ENCODE measurements around the gene OTUB2. TPM values are rescaled to one million over a fixed set of nuclear protein-coding genes. Genes with fewer than 3 reads are reported as not detected.
A peak's percentile ranks its signal among the peaks of the same experiment; 100 is the strongest.
"Not testable (repeated sequence)": the region's sequence is repeated elsewhere in the genome, so short reads cannot be mapped to it uniquely, and the experiment has no call there.

OTUB2 gene
- polyA plus RNA-seq, 3 donors from 2014 or later = 0.22 to 0.33 TPM; not detected in 1

DNA sequence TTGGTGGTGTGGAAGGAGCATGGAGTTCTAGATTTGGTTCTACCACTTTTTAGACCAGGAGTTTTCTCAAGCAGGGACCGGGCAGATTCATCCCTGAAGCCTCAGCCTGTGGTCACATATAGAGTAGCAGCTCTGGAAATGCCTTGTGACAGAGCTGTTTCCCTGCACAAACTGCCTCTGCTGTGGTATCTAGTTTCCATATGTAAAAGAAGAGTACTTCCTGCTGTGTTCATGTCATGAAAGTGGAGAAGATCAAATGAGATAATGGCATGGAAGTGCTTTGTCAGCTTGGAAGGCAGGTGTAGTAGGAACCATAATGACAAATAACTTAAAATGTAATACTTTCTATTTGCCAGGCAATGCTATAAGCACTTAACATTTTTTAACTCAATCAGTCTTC, 26.1 kb downstream of the OTUB2 start:
- H3K36me3 Mint-ChIP-seq = peaks cover 35 to 67% (median 59%) of the 10 kb centered on the region in 3 donors
- no peak overlapping the region for H3K4me3 Mint-ChIP-seq
- peaks cover 28 to 34% of the 10 kb centered on the region in 2 donors for H3K4me1 Mint-ChIP-seq
- peaks cover 2 to 8% (median 7%) of the 10 kb centered on the region in 3 donors for H3K27me3 Mint-ChIP-seq (ENCODE audit: low read depth in 3 of 3)
- no peak for DNase-seq
- peak overlapping the region in 3 of 6 donors; percentile 6 to 72 (median 50) for H3K27ac Mint-ChIP-seq
- no peaks in the 10 kb centered on the region for H3K9me3 Mint-ChIP-seq

DNA sequence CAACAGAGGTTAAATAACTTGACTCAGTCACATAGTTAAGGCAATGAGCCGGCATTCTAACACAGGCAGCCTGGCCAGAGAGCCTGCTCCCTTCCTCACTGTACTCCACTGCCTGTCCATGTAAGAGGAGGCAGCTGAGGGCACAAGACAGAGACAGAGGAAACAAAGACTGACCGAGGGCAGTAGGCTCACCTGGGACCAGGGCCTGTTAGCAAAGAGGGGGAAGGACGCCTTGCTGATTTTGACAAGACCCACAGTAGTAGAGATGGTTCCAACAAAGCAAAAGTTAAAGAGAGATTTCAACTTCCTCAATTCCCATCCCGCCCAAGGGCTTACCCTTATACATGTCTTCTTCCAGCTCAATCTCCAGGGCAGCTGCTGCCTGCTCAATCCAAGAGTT, 26.5 kb downstream of the OTUB2 start:
- H3K27ac Mint-ChIP-seq = peak overlapping the region in 2 of 6 donors; percentile 50 to 72
- peaks cover 2 to 8% (median 7%) of the 10 kb centered on the region in 3 donors for H3K27me3 Mint-ChIP-seq (ENCODE audit: low read depth in 3 of 3)
- DNase-seq = no peak
- H3K36me3 Mint-ChIP-seq = peaks cover 35 to 67% (median 59%) of the 10 kb centered on the region in 3 donors
- H3K4me3 Mint-ChIP-seq = no peak overlapping the region
- peaks cover 33 to 39% of the 10 kb centered on the region in 2 donors for H3K4me1 Mint-ChIP-seq
- H3K9me3 Mint-ChIP-seq = no peaks in the 10 kb centered on the region

- peak overlapping the region in 3 of 6 donors; percentile 41 to 80 (median 58) for H3K27ac Mint-ChIP-seq
- H3K27me3 Mint-ChIP-seq (ENCODE audit: low read depth in 3 of 3) = peaks cover 2 to 8% (median 7%) of the 10 kb centered on the region in 3 donors
- H3K4me1 Mint-ChIP-seq = peaks cover 48 to 56% of the 10 kb centered on the region in 2 donors
- peaks cover 28 to 59% (median 58%) of the 10 kb centered on the region in 3 donors for H3K36me3 Mint-ChIP-seq
- no peak overlapping the region for H3K4me3 Mint-ChIP-seq
- DNase-seq = no peak
- no peaks in the 10 kb centered on the region for H3K9me3 Mint-ChIP-seq
Observed at GRCh38 chr14:94054401-94054800, 28.3 kb downstream of the OTUB2 start.

GRCh38 chr14:94054936-94055335, 28.8 kb downstream of the OTUB2 start:
- Mint-ChIP-seq H3K27ac (peak overlapping the region; percentile 26 to 90 (median 69)), H3K9me3 (no peaks in the 10 kb centered on the region), H3K4me3 (no peak overlapping the region), H3K27me3 (ENCODE audit: low read depth in 3 of 3) (peaks cover 2 to 8% (median 7%) of the 10 kb centered on the region in 3 donors), H3K4me1 (peaks cover 48 to 57% of the 10 kb centered on the region in 2 donors), H3K36me3 (peaks cover 26 to 60% (median 56%) of the 10 kb centered on the region in 3 donors)
- DNase-seq = no peak

- H3K36me3 Mint-ChIP-seq = peaks cover 28 to 58% (median 56%) of the 10 kb centered on the region in 3 donors
- H3K4me1 Mint-ChIP-seq = peaks cover 50 to 62% of the 10 kb centered on the region in 2 donors
- peak; percentile 62 to 69 (median 65) for DNase-seq
- H3K27me3 Mint-ChIP-seq (ENCODE audit: low read depth in 3 of 3) = peaks cover 2 to 10% (median 10%) of the 10 kb centered on the region in 3 donors
- no peaks in the 10 kb centered on the region for H3K9me3 Mint-ChIP-seq
- peak overlapping the region; percentile 78 to 93 (median 86) for H3K27ac Mint-ChIP-seq
- peak overlapping the region; percentile 58 to 79 (median 73) for H3K4me3 Mint-ChIP-seq
Observed at GRCh38 chr14:94056579-94057308, 30.6 kb downstream of the OTUB2 start.

DNA sequence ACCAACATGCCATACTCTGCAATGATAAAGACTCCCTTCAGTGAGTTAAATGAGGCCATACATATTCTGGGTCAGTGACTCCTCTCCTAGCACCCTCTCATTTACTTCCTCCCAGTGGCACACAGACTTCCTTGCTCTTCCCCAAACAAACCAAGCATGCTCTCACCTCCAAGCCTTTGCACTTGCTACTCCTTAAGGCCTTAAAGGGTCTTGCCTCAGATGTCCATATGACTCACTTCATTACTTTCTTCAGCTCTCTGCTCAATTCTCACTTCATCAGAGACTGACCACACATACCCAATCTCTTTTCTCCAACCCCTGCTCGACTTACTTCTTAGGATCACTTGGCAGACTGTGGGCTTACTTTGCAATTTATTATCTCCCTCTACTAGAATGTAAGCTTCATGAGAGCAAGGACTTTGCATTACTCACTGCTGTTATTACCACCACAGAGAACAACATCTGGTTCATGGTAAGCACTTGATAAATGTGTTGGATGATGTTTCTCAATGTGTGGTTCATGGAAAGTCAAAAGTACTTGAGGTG, 32.1 kb downstream of the OTUB2 start:
- Mint-ChIP-seq H3K36me3 (peaks cover 28 to 54% (median 50%) of the 10 kb centered on the region in 3 donors), H3K4me1 (peaks cover 54 to 74% of the 10 kb centered on the region in 2 donors), H3K9me3 (no peaks in the 10 kb centered on the region), H3K4me3 (peak overlapping the region; percentile 12 to 69 (median 54)), H3K27ac (peak overlapping the region; percentile 68 to 93 (median 83)), H3K27me3 (ENCODE audit: low read depth in 3 of 3) (peaks cover 0 to 9% (median 5%) of the 10 kb centered on the region in 3 donors)
- DNase-seq = no peak

DNA sequence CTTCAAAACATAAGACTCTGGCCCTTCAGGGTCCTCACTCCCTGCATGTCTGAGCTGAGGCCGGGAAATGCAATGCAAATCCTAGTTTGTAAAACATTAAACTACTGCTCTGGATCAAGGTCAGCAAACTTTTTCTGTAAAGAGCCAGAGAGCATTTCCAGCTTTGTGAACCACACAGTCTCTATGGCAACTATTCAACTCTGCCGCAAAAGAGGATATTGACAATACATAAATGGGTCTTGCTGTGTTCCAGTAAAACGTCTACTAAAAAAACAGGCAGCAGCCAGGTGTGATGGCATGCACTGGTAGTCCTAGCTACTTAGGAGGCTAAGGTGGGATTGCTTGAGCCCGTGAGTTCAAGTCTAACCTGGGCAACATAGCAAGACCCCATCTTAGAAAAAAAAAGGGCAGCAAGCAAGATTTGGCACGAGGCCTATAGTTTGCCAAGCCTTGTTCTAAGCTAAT, 32.6 kb downstream of the OTUB2 start:
- peaks cover 0 to 9% (median 5%) of the 10 kb centered on the region in 3 donors for H3K27me3 Mint-ChIP-seq (ENCODE audit: low read depth in 3 of 3)
- DNase-seq = no peak
- H3K4me3 Mint-ChIP-seq = no peak overlapping the region
- peaks cover 28 to 54% (median 50%) of the 10 kb centered on the region in 3 donors for H3K36me3 Mint-ChIP-seq
- H3K4me1 Mint-ChIP-seq = peaks cover 55 to 78% of the 10 kb centered on the region in 2 donors
- H3K27ac Mint-ChIP-seq = peak overlapping the region in 4 of 6 donors; percentile 68 to 87 (median 83)
- H3K9me3 Mint-ChIP-seq = no peaks in the 10 kb centered on the region

DNA sequence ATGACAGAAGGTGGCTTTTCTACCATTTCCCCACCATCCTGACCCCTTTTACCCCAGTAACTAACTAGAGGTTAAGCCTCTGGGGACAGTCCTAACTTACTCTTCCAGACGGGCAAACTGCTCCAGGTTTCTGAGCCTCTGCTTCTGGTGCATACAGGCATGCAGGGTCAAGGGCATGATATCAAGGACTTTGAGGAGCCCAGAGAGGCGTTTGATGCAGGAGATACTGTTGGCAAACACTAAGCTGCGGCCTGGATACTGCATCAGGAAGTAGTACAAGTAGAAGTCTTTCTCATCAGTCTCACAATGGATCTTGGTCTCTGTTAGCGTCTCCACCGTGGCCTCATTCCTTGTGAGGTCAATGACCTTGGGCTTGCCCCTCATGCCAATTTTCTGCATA, 33.9 kb downstream of the OTUB2 start:
- no peak overlapping the region for H3K4me3 Mint-ChIP-seq
- DNase-seq = no peak
- no peaks in the 10 kb centered on the region for H3K9me3 Mint-ChIP-seq
- peak overlapping the region in 1 of 6 donors; percentile 19 for H3K27ac Mint-ChIP-seq
- H3K27me3 Mint-ChIP-seq (ENCODE audit: low read depth in 3 of 3) = peaks cover 0 to 7% (median 6%) of the 10 kb centered on the region in 3 donors
- H3K4me1 Mint-ChIP-seq = peaks cover 52 to 77% of the 10 kb centered on the region in 2 donors
- peaks cover 16 to 41% (median 38%) of the 10 kb centered on the region in 3 donors for H3K36me3 Mint-ChIP-seq

- Mint-ChIP-seq H3K27me3 (ENCODE audit: low read depth in 3 of 3) (peaks cover 0 to 9% (median 4%) of the 10 kb centered on the region in 3 donors), H3K36me3 (peaks cover 12 to 26% (median 22%) of the 10 kb centered on the region in 3 donors), H3K27ac (no peak overlapping the region), H3K4me1 (peaks cover 53 to 77% of the 10 kb centered on the region in 2 donors), H3K4me3 (no peak overlapping the region), H3K9me3 (no peaks in the 10 kb centered on the region)
- DNase-seq = no peak
Observed at GRCh38 chr14:94062344-94062940, 36.3 kb downstream of the OTUB2 start.

GRCh38 chr14:94066089-94066676, 40.0 kb downstream of the OTUB2 start:
- Mint-ChIP-seq H3K4me1 (peaks cover 70 to 90% of the 10 kb centered on the region in 2 donors), H3K9me3 (peaks cover 0 to 2% (median 0%) of the 10 kb centered on the region in 6 donors), H3K27me3 (ENCODE audit: low read depth in 3 of 3) (peaks cover 0 to 6% (median 3%) of the 10 kb centered on the region in 3 donors), H3K4me3 (no peak overlapping the region), H3K27ac (peak overlapping the region in 1 of 6 donors; percentile 27), H3K36me3 (peaks cover 14 to 22% (median 17%) of the 10 kb centered on the region in 3 donors)
- no peak for DNase-seq

DNA sequence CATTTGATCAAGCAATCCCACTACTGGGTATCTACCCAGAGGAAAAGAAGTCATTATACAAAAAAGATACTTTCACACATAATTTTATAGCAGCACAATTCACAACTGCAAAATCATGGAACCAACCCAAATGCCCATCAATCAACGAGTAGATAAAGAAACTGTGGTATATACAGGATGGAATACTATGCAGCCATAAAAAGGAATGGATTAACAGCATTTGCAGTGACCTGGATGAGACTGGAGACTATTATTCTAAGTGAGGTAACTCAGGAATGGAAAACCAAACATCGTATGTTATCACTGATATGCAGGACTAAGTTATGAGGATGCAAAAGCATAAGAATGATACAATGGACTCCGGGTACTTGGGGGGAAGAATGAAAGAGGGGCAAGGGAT, 45.9 kb downstream of the OTUB2 start:
- H3K36me3 Mint-ChIP-seq = peaks cover 26 to 37% (median 37%) of the 10 kb centered on the region in 3 donors
- H3K9me3 Mint-ChIP-seq = peaks cover 6 to 16% (median 12%) of the 10 kb centered on the region in 6 donors
- peak overlapping the region in 2 of 5 donors; percentile 8 to 20 for H3K4me3 Mint-ChIP-seq
- not testable (repeated sequence) for DNase-seq; H3K27me3 Mint-ChIP-seq (ENCODE audit: low read depth in 3 of 3); H3K27ac Mint-ChIP-seq
- H3K4me1 Mint-ChIP-seq = peaks cover 76 to 90% of the 10 kb centered on the region in 2 donors

GRCh38 chr14:94074534-94074933, 48.4 kb downstream of the OTUB2 start:
- peaks cover 43 to 50% (median 48%) of the 10 kb centered on the region in 3 donors for H3K36me3 Mint-ChIP-seq
- peak overlapping the region in 3 of 5 donors; percentile 2 to 42 (median 19) for H3K4me3 Mint-ChIP-seq
- H3K4me1 Mint-ChIP-seq = peaks cover 76 to 90% of the 10 kb centered on the region in 2 donors
- H3K27me3 Mint-ChIP-seq (ENCODE audit: low read depth in 3 of 3) = no peaks in the 10 kb centered on the region
- peak overlapping the region in 3 of 6 donors; percentile 19 to 65 (median 28) for H3K27ac Mint-ChIP-seq
- no peak for DNase-seq
- peaks cover 6 to 16% (median 12%) of the 10 kb centered on the region in 6 donors for H3K9me3 Mint-ChIP-seq

DNA sequence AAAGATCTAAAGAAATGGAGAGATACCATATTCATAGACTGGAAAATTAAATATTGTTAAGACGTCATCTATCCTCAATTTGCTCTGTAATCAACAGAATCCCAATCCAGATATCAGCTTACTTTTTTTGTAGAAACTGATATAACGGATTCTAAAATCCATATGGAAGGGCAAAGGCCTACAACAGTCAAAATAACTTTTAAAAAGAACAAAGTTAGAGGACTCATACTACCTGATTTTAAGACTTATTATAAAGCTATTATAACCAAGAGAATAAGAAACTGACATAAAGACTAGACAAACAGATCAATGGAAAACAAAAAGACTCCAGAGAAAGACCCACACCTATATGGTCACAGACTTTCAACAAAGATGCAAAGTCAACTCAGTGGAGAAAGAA, 48.9 kb downstream of the OTUB2 start:
- peaks cover 6 to 16% (median 12%) of the 10 kb centered on the region in 6 donors for H3K9me3 Mint-ChIP-seq
- H3K27me3 Mint-ChIP-seq (ENCODE audit: low read depth in 3 of 3) = no peaks in the 10 kb centered on the region
- H3K36me3 Mint-ChIP-seq = peaks cover 45 to 52% (median 49%) of the 10 kb centered on the region in 3 donors
- DNase-seq = no peak
- H3K4me3 Mint-ChIP-seq = peak overlapping the region; percentile 2 to 65 (median 39)
- H3K27ac Mint-ChIP-seq = no peak overlapping the region
- peaks cover 77 to 90% of the 10 kb centered on the region in 2 donors for H3K4me1 Mint-ChIP-seq

Data from immature natural killer cell (primary cell).